ENCODE measurements around the gene SALL2.

SALL2 gene

GRCh38 chr14:21526672-21527317, 649 bp upstream of the SALL2 start:
- DNase-seq: no peak

GRCh38 chr14:21525571-21525961, 580 bp downstream of the SALL2 start:
- no peak for DNase-seq

- no peak for DNase-seq
Observed at GRCh38 chr14:21524575-21525490, 1.3 kb downstream of the SALL2 start.

- DNase-seq: no peak
Observed at GRCh38 chr14:21523203-21523602, 2.9 kb downstream of the SALL2 start.

GRCh38 chr14:21521501-21521900, 4.6 kb downstream of the SALL2 start:
- DNase-seq: no peak

GRCh38 chr14:21520767-21521166, 5.4 kb downstream of the SALL2 start:
- no peak for DNase-seq

GRCh38 chr14:21518725-21519124, 7.4 kb downstream of the SALL2 start:
- no peak for DNase-seq

GRCh38 chr14:21514341-21514740, 11.8 kb downstream of the SALL2 start:
- no peak for DNase-seq

GRCh38 chr14:21510735-21511657, 15.2 kb downstream of the SALL2 start, which contains the start of gene METTL3:
METTL3 (minus strand) TSS chr14:21511340; CDS start chr14:21511223, 117 bp downstream.
- DNase-seq: peak; percentile 96

- DNase-seq: no peak
Observed at GRCh38 chr14:21509432-21510143, 16.6 kb downstream of the SALL2 start.

GRCh38 chr14:21506557-21506956, 19.6 kb downstream of the SALL2 start:
- no peak for DNase-seq

GRCh38 chr14:21505012-21505553, 21.1 kb downstream of the SALL2 start:
- no peak for DNase-seq

- no peak for DNase-seq
Observed at GRCh38 chr14:21503376-21503775, 22.8 kb downstream of the SALL2 start.

GRCh38 chr14:21501568-21501967, 24.6 kb downstream of the SALL2 start:
- no peak for DNase-seq

- DNase-seq: peak; percentile 17
Observed at GRCh38 chr14:21498540-21499526, 27.3 kb downstream of the SALL2 start.

GRCh38 chr14:21496453-21496852, 29.7 kb downstream of the SALL2 start:
- no peak for DNase-seq

GRCh38 chr14:21494902-21495762, 31.0 kb downstream of the SALL2 start:
- no peak for DNase-seq

- no peak for DNase-seq
Observed at GRCh38 chr14:21486640-21487087, 39.5 kb downstream of the SALL2 start.

GRCh38 chr14:21476925-21477681, 49.0 kb downstream of the SALL2 start, which contains the start of the genes RAB2B and TOX4:
RAB2B (minus strand) TSS chr14:21476959; CDS start chr14:21476872, 87 bp downstream.
TOX4 (plus strand) TSS chr14:21477195; CDS start chr14:21477279, 84 bp downstream.
- peak; percentile 97 for DNase-seq

Data from NCI-H2029 treated with DMSO at 0.1 percent for 48 hours (cell line).